NCI-H187 treated with DMSO at 0.1 percent for 48 hours (cell line): ENCODE data around the gene DLG4.

ENCODE experiments used
- DNase-seq: peaks from one replicate; lab custom pipeline; 2025; lab: John Stamatoyannopoulos, UW

Gene DLG4

GRCh38 chr17:7156342-7156940 is 63.2 kb downstream of the DLG4 start:
- no peak for DNase-seq

GRCh38 chr17:7147772-7148171 is 71.9 kb downstream of the DLG4 start:
- no peak for DNase-seq

GRCh38 chr17:7146115-7146514 is 73.5 kb downstream of the DLG4 start:
- DNase-seq: no peak

- DNase-seq: no peak
Measured at GRCh38 chr17:7144213-7144612, 75.4 kb downstream of the DLG4 start.

- no peak for DNase-seq
Measured at GRCh38 chr17:7141824-7142223, 77.8 kb downstream of the DLG4 start.

GRCh38 chr17:7139400-7139799 is 80.2 kb downstream of the DLG4 start:
- no peak for DNase-seq

GRCh38 chr17:7138800-7139381 is 80.7 kb downstream of the DLG4 start:
- DNase-seq: no peak

- DNase-seq: no peak
Measured at GRCh38 chr17:7137171-7137943, 82.3 kb downstream of the DLG4 start.
